Embryonic facial prominence (tissue), 1 donor: Measurements from ENCODE around the gene ZNF827.

ENCODE experiments used
- DNase-seq: peaks from one replicate; pipeline ENCODE4 v3.0.0-alpha.2; 2016; ENCODE audit errors: extremely low spot score

ZNF827 gene

GRCh38 chr4:145933134-145933533 is 5.5 kb downstream of the ZNF827 start:
- DNase-seq, result no peak

DNA sequence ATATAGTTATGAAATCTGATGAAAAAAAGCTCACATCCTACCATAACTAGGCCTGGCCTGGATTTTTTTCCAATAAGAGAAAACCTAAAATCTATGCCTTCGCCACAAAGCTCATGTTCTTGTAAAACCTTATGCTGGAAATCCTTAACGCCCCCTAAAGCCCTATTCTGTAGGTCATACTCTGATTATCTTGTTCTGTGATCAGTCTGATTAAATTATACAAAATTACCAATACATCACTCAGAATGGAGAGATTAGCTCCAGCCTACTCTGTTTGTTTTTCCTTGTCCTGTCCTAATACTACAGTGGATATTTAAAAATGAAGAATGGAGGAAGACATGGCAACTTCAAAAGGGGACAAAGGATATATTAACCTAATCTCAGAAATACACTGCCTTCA is 7.2 kb downstream of the ZNF827 start:
- no peak for DNase-seq

DNA sequence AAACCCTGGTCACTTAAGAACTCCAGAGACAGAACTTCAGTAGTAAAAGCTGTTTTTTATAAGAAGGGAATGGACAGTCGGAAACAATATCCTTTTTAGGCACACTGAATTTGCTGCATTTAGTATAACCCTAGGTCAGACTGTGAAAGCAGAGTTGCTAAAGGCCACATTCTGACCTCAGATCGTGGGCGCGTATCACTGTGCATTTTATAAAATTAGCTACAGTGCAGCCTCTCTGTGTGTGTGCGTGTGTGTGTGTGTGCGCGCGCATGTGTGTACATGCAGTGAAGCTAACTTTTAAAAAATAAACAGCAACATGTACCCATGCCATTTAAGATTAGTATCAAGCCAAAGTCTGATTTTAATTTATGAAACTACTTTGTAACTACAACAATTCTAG is 8.0 kb downstream of the ZNF827 start:
- DNase-seq, result no peak

DNA sequence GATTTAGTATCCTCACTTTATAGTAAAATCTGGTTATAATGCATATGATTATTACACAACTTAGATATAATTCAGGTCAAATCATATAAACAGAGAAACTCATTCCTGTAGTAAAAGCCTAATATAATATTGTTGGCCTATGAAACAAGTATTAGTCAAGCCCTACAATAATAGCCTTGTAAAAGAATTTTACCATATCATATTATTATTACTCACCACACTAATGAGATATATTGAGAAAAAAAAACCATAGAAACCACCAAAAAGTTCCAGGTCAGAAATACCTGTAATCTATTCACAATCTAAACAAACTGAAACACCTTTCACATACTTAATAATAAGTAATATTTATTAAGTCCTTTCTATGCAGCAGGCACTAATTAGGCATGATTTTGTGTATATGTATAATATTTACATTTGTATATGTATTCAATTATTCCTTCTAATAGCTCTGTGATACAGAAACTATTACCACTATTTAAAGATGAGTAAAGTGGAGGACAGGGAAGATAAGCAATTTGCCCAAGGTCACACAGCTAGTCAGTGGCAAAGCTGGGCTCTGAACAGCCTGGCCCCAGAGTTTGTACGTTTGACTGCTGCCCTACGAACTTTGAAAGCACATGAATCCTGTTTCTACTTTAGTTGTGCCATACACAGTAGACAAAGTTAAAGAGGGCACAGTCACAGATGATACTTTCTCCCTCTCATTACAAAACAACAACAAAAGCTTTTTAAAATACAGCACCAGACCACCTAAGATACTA is 9.0 kb downstream of the ZNF827 start:
- DNase-seq, result no peak

- no peak for DNase-seq
Observed at GRCh38 chr4:145928748-145929147, 9.9 kb downstream of the ZNF827 start.

DNA sequence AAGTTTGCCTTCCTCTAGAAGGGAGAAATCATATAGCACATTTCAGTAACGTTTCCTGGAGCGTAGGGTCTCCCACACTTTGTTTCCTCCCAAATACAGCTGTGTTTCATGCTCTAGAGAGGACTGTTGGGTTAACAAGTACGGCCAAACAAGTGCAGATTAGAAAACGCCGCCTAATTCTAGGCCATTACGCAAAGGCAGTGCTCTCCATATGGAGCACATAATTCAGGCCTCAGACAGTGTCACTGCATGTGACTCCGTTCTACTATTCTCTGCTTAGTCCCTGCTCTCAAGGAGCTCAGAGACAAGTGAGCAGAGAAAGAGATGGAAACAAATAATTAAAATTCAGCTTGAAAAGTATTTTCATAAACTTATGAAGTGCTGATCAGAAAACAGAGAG is 11.6 kb downstream of the ZNF827 start:
- DNase-seq, result no peak

GRCh38 chr4:145921231-145921630 is 17.4 kb downstream of the ZNF827 start:
- no peak for DNase-seq

DNA sequence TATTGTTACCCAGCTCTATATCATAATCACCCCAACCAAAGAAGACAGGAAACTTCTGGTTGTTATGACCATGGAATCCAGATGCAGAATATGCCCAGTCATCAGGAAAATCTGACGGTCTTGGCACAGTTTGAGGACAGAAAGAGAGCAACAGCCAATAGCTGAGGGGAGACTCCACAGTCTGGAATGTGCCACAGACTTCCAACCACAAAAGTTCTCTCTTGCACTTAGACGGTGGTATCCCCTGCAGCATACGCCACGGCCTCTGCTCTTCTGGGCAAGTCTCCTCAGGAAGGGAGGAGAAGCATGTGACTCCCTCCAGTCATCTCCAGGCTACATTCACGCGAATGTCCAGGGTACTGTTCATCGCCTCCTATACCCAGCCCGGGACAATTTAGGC is 18.4 kb downstream of the ZNF827 start:
- peak; percentile 27 for DNase-seq

- DNase-seq, result no peak
Observed at GRCh38 chr4:145912376-145912775, 26.2 kb downstream of the ZNF827 start.

DNA sequence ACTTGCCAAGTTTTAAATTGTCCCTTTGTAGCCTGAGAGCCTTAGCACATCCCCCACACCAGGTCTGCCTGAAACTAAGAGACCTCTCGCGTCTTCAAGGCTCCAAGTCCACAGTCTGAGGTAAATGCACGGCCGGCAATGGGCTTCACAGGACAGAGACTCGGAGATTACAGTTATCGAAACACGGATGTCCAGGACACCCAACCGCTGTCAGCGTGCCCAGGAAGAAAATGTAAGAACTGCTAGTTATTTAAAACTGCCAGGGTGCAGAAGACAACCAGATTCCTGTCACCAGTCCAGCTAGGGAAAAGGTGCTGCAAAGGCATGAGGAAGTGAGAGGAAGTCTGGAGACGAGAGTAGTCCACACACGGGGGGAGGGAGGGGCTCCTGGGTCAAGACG is 28.9 kb downstream of the ZNF827 start:
- DNase-seq, result no peak

GRCh38 chr4:145909281-145909715 is 29.3 kb downstream of the ZNF827 start:
- no peak for DNase-seq

- DNase-seq, result no peak
Observed at GRCh38 chr4:145907812-145908211, 30.8 kb downstream of the ZNF827 start.

GRCh38 chr4:145907390-145907789 is 31.2 kb downstream of the ZNF827 start:
- DNase-seq, result no peak

DNA sequence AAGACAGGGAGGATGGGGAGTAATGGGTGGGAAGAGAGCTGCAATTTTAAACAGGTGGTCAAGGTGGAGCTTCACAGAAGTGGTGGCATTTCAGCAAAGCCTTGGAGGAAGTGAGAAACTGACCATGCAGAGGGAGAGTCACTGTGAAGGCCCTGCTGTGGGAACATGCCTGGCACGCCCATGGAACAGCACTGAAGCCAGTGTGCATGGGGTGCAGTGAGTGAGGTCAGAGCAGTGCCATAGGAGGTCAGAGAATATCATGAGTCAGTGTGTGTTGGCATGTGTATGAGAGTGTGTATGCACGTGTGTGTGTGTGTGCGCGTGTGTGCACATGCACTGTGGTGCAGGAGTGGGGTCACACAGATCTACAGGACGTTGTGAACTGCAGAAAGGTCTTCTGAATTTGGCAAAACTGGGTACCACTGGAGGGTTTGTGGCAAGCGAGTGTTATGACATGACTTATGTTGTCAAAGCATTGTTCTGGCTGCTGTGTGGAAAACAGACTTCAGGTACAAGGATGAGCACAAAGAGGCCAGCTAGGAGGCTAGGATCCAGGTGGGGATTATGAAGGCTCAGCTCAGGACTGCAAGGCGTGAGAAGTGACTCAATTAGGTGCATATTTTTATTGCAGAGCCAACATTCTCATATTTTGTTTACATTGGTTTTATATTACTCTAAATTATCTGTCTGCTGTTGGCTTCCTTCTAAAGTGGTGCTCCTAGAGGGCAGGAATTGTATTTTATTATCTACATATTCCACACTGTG is 34.0 kb downstream of the ZNF827 start:
- DNase-seq, result no peak

DNA sequence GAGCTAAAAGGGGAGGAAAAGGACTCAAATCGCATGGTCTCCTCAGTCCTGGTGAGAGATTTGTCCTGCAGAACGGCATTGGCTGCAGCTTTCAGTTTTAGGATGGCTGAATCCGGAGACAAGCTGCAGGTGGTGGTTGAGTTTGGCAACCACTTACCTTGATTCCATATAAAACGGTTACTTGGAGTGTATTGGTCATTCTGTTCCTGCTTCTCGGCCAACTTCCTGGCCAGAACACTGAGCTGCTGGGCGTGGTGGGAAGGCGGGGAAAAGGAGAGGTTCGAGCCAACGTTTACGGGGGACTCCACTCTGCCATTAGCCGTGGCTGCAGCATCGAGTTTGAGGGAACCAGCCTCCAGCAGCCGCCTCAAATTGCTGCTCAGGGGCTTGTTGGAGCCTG is 36.1 kb downstream of the ZNF827 start:
- no peak for DNase-seq

GRCh38 chr4:145899886-145900460 is 38.6 kb downstream of the ZNF827 start:
- no peak for DNase-seq

- no peak for DNase-seq
Observed at GRCh38 chr4:145898926-145899531, 39.6 kb downstream of the ZNF827 start.

GRCh38 chr4:145898466-145898865 is 40.2 kb downstream of the ZNF827 start:
- DNase-seq, result no peak

DNA sequence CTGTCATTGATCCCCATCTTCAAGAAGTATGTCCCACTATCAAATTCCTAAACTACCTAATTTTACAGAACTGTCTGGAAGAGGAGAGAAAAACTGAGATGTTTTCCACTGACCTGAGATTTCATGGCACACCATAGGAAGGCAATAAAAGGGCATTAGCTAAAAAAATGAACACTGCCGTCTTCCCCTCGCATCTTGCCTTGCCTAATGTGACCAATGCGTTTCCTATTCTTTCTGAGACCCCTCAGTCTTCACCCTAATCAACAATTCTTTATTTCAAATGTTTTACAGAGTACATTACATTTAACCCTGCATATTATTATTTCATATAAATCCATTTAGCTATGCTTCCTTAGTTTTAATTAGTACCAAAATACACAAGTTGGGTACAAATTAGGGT is 43.6 kb downstream of the ZNF827 start:
- DNase-seq, result no peak

DNA sequence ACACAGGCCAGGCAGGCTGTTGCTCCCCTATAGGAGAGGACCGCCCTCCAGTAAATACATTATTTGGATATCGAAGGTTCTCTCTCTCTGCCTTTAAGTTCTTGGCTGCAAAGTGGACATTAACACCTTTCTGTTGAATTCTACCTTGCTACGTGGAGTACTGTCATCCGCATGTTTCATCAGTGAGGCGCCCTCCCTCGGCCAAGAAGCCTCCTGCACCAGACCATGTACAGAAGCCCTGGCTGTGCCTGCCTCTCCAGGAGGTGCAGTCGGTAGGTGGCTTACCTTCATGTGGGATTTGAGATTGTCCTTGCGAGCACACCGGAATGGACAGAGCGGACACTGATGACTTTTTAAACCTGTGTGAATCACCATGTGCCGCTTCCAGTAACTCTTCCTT is 46.7 kb downstream of the ZNF827 start:
- no peak for DNase-seq

DNA sequence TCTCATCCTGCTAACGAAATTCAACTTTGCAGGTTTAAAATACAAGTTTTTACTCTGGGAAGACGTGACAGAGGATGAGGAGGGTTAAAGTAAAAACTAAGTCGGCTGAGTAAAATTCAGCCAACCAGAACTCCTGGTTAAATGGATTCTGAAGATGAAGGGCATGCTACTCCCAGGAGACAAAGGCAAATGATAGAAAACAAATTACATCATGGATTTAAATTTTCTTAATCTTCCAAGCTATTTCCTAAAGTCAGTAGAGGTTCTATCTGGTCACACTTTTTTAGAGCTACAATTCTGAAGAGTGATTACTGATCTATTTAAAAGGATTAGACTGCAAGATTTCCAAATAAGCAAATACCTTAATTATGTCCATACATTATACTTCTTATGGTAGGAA is 47.9 kb downstream of the ZNF827 start:
- no peak for DNase-seq

DNA sequence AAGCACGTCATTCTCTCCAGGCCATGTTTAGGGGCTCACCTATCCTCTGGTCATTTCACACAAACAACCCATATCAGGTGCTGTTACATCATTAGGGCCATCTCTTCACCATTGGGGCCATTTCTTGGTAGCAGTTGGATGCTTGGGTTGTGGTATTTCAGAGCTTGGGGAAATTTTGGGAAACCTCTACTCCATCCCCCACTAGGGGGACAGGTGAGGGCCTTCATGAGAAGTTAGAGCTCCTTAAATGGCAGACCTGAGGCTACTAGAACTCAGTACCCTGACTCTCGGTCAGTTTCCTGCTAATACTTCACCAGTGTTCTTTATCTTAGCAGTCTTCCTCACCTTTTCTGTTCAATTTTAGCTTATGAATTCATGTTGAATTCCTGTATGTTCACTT is 50.2 kb downstream of the ZNF827 start:
- DNase-seq, result no peak
